Lung microvascular endothelial cell (primary cell): ENCODE measurements around the gene TANC1. TPM values are rescaled to one million over a fixed set of nuclear protein-coding genes. Genes with fewer than 3 reads are reported as not detected.

Experiments used
- DNase-seq, 2 donors: peaks; one replicate each; pipeline versions ENCODE4 v3.0.0 to v3.0.0-alpha.2; 2010; ENCODE audit warnings: low read depth in 2 of 2
- total RNA-seq: library from RNA; depleted of rRNA; stranded (reverse); fragments of >200 nt; gene quantifications from 2 replicates; pipeline ENCODE4 v1.2.1, GENCODE V29; 2014

Gene TANC1
- total RNA-seq, 1 donor from 2014 or later: 64.7 TPM

DNA sequence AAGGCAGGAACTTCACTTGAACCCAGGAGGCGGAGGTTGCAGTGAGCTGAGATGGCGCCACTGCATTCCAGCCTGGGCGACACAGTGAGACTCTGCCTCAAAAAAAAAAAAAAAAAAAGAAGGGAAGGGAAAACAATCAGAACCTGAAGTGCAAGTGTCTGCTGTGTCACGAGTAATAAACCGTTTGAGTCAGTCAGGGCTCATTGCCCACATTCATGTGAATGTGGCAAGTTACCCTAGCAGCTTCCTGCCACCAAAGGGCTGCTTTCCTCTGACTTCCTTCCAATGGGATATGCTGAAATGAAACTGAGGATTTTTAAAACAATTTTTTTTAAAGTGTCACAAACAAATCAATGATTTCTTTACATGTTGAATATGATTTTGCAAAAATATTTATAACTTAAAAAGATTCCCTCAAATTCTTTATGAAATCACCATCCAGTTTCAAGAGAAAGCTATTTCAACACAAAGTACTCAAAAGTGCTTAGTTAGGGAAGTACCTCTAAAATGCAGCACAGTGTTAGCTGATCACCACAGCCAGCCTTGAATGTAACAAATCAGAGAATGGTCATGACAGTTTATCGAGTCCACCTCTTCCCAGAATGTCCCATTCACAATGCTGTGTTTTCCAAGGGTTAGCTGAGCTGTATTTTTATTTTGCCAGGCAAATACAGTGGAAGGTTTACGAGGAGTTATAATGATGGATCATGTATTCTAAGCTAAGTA lies 281.7 kb downstream of the TANC1 start:
- peak; percentile 87 for DNase-seq

DNA sequence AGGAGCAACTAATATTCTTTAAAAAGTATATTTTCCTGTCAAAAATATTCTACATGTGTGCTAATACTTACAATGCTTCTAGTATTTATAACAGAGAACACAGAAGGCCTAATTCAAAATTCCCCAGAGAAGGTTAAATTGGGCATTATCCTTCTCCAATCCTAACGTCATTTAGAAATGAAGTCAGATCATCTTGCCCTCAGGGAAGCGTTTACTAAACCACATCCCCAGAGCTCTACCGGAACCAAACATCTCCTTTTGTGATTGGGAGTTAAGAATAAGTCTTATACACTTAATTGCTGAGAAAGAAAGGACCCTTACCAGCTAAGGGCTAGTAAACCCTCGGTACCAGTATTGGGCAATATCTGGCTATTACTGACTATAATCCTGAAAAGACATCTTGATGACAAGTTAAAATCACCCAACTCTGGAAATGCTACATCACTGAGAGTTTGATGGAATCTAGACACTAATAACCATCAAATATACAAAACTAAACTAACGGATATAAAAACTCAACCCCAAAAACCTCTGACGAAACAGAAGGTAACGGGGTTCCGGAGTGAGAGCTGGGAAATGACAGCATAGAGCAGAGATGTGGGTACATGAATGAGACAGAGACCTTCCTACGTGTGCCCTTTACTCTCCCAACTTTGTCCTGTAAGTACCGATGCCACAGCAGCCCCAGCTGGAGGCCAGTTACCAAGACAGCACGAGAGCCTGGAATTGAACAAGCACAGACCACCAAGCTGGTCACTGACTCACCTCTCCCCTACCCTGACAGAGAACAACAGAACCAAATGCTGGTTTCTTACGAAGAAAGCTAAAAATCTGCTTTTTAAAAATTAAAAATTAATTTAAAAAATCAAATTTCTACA lies 283.1 kb downstream of the TANC1 start:
- no peak for DNase-seq

DNA sequence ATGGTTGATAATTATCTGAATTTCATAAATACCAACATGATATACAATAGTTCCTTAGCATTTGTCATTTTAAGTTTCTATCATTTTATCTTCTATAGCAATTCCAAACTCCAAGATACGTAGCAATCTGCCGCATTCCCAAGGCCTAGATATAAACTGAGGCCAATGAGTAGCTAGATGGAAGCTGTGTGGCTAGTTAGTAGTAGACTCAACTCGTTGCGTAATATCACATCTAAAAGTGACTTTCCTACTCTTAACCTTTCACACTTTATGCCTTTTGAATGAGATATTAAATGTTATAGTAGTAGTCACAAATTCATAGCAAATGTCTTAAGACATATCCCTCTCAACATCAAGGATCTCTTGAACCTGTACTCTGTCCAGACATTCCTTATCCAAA lies 284.5 kb downstream of the TANC1 start:
- no peak for DNase-seq

DNA sequence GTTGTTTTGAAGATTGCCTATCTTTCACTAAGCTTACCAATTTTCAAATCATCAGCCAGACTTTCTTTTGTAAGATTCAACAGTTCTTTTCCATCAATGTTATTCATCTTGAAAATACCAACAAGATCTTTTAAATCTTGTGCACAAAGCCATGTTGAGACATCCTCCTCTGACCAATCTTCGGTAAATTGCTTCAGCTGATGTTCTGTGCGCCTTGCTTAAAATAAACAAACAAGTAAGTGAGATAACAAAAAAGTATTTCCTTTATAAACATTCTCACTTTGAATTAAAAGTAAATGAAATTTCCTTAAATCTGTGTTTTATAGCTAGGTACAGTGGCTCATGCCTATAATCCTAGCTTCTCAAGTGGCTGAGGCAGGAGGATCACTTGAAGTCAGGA lies 287.7 kb downstream of the TANC1 start:
- peak in 1 of 2 donors; percentile 8 for DNase-seq

DNA sequence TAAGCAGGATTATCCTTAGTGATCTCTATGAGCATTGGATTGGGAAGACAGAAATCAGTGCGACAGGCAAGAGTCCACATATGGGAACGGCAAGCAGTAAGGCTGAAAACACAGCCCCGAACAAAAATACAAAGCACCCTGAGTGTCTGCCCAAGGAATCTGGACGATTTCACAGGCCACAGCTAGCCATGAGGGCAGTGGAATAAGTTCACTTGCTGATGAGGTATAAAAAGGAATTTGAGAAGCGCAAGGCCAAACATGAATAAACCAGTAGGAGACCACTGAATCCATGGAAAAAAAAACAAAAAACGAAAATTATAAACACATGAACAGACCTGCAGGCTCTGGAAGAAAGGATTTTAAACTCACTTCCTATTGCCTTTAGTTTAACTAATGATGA lies 293.8 kb downstream of the TANC1 start:
- no peak for DNase-seq

DNA sequence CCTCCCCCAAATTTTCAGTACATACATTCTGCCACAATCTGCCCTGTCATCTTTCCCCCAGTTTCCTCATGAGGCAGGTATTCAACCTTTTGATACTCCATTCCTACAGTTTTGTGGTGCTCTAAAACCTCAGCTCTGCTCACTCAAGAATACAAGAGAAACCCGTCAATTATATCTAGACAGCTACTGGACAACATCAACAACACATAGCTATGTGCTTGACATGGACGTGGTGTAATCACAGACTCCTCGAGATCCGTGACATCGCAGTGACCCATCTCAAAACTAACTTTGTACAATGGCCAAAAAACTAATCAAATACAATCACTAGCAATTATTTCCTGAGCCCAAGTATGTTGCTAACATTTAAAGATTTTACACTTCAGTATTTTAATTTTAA lies 294.5 kb downstream of the TANC1 start:
- DNase-seq: no peak

DNA sequence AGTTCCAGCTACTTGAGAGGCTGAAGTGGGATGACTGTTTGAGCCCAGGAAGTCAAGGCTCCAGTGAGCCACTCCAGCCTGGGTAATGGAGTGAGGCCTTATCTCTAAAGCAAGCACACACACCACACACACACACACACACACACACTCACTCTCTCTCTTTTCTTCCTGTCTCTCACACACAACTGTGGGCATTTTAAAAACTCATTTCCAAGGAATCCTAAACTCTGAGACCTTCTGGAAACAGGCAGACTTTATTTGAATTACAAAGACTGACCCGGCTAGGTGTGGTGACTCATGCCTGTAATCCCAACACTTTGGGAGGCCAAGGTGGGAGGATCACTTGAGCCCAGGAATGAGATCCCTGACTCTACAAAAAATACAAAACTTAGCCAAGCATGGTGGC lies 296.7 kb downstream of the TANC1 start:
- DNase-seq: no peak

DNA sequence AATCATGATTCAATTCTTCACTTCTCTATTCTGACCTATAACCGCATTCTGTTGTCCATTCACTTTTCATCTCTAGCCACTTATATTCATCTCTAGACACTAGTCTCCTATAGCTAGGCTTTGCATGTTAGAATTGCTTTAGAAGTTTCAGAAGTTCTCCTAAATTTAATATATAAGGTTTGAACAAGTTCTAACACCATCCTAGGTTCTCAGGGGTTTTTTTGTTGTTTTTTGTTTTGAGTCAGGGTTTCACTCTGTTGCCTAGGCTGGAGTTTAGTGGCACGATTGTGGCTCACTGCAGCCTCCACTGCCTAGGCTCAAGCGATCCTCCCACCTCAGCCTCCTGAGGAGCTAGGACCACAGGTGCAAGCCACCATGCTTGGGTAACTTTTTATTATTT lies 298.1 kb downstream of the TANC1 start:
- DNase-seq: no peak

DNA sequence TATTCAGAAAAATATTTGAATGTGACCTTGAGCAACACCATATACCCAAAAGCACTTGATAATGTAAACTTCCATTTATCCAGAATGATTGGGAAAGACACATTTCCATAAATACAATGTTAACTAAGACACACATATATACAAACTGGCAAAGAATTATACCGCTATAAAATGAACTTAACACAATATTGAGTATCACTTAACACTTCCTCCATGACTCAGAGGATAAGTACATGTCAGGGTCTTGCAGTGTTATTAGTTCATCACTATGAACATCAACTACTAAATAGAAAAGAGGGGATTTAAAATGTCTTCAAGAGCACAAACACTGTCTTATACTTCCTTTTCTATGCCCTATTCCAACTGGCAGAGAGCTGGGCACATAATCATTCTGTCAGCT lies 299.5 kb downstream of the TANC1 start:
- DNase-seq: peak; percentile 14 to 56

DNA sequence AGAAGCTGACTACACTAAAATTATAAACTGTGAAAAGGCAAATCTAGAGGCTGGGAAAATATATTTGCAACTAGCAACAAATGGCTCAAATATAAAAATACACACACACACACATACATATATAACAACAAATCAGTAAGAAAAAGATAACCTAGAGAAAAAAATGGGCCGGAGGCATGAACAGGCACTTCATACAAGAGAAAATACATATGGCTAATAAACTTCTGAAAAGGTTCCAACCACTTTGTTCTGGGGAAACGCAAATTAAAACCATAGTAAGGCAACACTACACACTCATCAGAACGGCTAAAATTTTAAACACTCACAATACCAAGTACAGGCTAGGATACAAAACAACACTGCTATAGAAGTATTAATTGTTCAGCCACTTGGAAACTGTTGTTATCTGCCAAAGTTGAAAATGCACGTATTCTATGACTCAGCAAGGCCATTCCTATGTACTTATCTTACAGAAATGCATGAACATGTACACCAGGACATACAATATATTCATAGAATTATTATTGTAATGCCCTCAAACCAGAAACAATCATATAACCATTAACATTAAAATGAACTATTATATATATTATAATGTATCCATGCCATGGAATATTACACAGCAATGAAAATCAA lies 302.4 kb downstream of the TANC1 start:
- no peak for DNase-seq

DNA sequence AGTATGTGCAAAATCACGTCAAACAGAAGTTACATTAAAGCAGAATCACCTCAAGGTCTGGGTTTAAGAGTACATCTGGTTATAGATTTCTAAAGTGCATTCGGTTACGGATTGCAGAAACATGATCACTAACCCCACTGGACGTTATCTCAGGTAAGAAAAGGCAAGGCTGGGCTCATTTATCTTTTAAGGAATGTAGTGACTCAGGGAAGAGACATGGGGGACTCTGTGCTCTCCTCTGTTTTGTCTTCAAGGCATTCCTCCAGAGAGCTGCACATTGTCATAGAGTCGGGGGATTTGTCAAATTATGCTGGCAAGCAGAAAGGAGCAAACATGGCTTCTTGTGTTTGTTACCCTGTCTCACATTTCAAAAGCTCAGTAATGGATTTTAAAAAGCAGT lies 303.7 kb downstream of the TANC1 start:
- DNase-seq: no peak

DNA sequence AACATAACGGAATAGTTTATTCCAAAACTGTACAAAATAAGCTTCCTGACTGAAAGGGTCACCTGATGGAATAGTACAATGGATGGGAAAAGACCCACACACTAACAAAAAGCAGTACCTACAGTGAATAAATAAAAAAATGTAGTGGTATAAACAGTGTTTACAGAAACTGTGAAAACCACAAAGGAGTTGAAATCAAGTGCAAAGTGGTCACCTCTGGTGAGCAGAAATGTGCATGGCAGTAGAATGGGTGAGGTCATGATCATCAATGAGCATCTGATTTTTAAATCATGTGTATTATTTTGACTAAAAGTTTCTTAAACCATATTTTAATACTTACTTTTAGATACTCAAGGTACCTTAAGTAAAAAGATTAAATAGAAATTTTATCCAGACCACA lies 306.7 kb downstream of the TANC1 start:
- DNase-seq: no peak

DNA sequence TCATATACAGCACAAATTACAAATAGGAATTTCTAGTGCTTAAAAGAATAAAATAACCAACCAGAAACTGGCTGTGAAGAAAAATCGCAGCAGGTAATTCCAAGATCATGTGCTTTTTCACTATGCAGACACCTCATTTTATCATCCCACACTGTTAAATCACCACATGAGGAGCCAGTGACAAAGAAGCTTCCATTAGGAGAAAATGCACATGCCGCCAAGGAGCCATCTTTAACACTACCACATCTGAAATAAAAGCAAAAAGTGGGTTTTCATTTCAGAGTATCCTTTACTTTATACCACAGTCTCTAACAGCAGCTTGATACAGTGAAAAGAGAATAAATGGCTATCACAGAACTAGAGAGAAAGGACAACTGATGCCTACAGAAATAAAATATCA lies 311.3 kb downstream of the TANC1 start:
- DNase-seq: no peak

DNA sequence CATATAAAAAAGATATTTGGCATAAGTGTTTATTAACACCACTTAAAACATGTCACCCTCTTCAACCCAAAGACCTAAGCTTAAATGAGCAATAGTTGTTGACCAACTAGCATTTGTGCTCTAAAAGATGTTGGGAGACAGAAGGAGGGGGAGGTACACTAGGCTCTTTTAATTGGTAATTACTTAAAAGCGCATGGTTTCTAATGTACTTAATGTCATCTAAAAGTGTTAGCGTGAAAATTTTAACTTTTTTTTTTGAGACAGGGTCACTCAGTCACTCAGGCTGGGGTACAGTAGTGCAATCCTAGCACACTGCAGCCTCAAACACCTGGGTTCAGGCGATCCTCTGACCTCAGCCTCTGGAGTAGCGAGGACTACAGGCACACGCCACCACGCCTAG lies 312.6 kb downstream of the TANC1 start:
- DNase-seq: no peak

Other genes with a start within 250 kb of the TANC1 start
- not detected in 2 replicates for gene DAPL1, start 173.3 kb upstream of the TANC1 start, total RNA-seq